ENCODE results near the gene CHP1. TPM values are rescaled to one million over a fixed set of nuclear protein-coding genes. Genes with fewer than 3 reads are reported as not detected.
"Not testable (repeated sequence)": the region's sequence is repeated elsewhere in the genome, so short reads cannot be mapped to it uniquely, and the experiment has no call there.

The CHP1 gene
- total RNA-seq (2014; rRNA removed; shearing (Covaris generic)) = 18.9 and 22.5 TPM in 2 replicates

DNA sequence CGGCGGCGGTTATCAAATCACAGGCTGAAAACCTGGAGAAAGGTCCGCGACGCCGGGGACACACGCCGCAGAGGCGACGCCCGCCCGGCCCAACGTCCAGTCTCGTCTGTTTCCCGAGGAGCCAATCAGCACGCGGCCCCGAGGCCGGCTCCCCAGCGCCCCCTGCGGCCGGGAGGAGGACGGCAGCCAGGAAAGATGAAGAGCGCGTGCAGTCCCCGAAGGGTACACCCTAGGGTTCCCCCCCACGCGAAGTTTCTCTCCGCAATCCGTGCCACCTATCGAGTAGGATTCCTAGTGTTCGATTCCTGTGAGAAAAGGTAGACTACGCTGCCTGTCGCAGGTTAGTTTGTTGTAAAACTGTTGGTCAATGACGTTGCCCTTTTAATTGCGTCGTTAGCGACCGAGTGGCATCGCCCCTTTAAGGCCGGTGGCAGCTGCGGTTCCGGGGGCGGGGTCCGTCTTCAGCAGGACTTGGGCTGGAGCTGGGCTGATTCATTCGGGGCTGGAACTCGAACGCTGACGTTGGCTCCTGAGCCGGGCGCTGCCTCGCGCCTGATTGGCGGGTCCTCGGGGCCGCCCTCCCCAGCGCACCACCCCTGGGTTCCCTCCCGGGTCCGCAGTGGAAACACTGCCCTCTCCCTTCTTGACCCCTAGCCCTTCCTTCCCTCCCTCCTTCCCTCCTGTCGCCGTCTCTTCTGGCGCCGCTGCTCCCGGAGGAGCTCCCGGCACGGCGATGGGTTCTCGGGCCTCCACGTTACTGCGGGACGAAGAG, at the start of gene CHP1, which contains the start of gene EXD1:
TSS of gene CHP1 (plus strand) at position 619 of the 772 bp plus-strand sequence. CDS start at position 734, 115 bp downstream.
TSS of gene EXD1 (minus strand) at position 108 of the 772 bp plus-strand sequence. CDS start 4,182 bp downstream, outside the sequence.
- DNase-seq (ENCODE audit: low read depth) = peak; percentile 99

- DNase-seq (ENCODE audit: low read depth) = no peak
These were observed 48.8 kb upstream of the CHP1 start for GRCh38 chr15:41182266-41182665.

- no peak for DNase-seq (ENCODE audit: low read depth)
These were observed 47.5 kb upstream of the CHP1 start for GRCh38 chr15:41183581-41183980.

GRCh38 chr15:41194444-41194843, 36.6 kb upstream of the CHP1 start:
- no peak for DNase-seq (ENCODE audit: low read depth)

DNA sequence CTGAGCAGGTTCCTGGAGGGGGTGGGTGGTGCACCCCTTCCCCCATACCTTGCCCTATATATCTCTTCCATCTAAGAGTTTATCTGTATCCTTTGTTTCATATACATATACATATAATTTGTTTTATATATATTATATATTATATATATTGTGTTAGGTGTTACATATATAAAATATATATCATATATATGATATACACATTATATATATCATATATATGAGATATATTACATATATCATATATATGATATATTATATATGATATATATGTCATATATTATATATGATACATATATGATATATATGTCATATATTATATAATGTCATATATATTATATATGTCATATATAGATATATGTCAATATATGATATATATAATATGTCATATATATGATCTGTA, 31.6 kb upstream of the CHP1 start:
- DNase-seq (ENCODE audit: low read depth) = no peak

DNA sequence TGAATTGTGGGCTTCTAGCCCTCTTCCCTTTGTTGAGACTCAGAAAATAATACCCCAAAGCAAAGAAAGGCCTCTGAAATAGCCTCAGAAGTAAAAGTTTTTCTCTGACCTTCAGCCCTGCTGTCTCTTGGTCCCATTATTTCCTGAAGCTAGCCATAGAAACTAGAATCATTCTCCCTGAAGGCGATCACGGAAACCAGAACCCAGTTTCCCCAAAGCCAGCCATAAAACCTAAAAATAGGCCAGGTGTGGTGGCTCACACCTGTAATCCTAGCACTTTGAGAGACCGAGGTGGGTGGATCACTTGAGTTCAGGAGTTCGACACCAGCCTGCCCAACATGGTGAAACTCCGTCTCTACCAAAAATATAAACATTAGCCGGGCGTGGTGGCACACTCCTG, 27.7 kb upstream of the CHP1 start:
- DNase-seq (ENCODE audit: low read depth) = no peak

GRCh38 chr15:41205315-41205714, 25.8 kb upstream of the CHP1 start:
- DNase-seq (ENCODE audit: low read depth) = peak; percentile 25

DNA sequence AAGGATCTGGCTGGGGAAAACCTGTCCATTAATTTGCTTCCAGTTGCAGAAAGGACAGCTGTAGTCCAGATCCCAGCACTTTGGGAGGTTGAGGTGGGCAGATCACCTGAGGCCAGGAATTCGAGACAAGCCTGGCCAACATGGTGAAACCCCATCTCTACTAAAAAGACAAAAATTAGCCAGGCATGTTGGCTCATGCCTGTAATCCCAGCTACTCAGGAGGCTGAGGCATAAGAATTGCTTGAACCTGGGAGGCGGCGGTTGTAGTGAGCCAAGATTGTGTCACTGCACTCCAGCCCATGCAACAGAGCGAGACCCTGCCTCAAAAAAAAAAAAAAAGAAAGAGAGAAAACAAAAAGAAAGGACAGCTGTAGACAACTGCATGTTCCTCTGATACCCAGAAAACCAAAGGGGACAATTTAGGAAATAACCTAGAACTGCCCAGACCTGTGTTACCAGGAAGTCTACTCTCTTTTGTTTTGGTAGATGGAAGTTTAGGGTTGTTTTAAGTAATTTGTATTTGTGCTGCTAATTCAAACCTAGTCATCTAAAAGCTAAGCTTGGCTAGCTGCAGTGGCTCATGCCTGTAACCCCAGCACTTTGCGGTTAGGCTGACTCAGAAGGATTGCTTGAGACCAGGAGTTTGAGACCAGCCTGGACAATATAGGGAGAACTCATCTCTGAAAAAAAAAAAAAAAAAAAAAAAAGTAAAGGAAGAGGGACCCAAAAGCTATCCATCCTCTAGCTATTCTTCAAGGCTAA, 23.2 kb upstream of the CHP1 start:
- peak; percentile 88 for DNase-seq (ENCODE audit: low read depth)

DNA sequence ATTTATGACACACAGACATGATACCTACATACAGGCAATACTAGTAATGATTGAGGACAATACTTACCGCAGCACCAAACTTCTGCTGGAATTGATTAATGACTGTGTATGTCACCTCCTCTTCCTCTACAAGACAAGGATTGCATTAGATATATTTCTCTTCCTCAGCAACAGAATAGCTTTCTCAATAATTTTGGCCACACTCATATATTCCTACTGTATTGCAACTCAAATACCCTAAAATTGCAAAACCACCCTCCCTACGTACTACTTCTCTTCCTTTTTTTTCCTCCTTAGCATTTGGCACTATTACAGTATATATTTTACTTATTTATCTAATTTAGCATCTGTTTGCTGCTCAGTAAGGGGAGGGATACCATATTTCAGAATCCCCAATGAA, 15.4 kb upstream of the CHP1 start:
- DNase-seq (ENCODE audit: low read depth) = no peak

DNA sequence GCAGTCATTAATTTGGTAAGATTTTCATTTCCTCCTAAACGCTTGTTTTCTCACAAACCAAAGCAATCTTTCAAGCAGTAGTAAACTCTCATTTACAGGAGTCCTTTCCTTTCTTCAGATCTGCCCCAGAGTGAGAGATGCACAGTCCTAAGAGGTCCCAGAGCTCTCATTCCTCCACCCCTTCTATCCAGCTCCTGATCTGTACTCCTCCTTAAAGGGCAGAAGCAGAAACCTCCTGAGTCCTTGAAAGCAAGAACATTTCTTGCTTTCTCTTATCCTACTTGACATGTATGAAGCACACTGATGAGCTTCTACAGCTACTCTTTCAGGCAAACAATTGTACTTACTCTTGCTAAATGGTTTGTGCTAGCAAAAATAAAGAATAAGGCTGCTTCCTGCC, 12.2 kb upstream of the CHP1 start:
- no peak for DNase-seq (ENCODE audit: low read depth)

DNA sequence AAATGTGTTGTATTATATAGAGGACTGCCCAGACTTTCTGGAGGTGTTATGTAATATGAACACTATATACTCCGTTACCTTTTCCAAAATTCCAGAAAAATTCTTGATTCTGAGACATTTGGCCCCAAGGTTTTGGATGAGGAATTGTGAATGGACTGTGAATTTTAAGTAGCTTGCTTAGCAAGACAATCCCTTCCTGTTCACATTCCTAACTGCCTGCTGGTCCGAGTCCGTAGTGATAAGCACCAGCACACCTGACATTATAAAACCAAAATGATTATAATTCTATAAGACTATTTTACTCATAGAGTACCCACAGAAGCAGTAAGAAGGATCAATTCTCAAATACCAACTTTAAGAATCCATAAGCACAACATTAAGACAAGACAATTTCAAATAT, 11.7 kb upstream of the CHP1 start:
- no peak for DNase-seq (ENCODE audit: low read depth)

GRCh38 chr15:41230345-41230649, 771 bp upstream of the CHP1 start:
- DNase-seq (ENCODE audit: low read depth) = no peak

DNA sequence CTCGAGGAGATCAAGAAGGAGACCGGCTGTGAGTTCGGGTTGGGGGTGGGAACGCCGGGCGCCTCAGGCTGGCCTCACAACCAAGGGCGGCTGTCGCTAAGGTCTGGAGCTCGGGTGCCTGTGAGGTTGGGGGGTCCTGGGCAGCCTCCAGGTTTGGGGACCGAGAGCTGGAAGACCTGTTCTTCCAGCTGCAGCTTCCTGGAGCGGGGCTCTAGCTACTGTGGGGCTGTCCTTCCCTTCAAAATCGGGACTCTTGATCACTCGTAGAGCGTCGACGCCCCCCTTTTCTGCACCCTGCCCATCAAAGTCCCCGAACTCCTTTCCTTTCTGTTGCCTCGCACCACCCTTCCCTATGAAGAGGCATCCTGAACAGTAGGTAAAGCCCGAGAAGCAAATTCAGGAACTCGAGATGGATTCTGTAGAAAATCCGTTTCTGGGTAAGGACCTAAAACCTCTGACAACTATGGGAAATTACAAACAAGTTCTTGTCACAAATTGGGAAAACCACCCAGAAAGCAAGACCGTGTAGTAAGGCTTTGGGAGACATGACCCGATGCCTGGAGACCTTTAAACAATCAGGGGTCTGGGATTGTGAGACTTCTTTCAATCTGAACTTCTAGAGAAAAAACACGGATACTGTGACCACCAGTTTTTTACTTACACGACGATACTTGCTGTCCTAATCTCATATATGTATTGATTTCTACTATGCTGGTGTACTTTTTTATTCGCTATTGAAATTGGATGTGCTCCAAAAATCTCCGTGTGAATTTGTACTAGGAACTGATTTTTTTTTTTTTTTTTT, 556 bp downstream of the CHP1 start:
- DNase-seq (ENCODE audit: low read depth) = no peak

DNA sequence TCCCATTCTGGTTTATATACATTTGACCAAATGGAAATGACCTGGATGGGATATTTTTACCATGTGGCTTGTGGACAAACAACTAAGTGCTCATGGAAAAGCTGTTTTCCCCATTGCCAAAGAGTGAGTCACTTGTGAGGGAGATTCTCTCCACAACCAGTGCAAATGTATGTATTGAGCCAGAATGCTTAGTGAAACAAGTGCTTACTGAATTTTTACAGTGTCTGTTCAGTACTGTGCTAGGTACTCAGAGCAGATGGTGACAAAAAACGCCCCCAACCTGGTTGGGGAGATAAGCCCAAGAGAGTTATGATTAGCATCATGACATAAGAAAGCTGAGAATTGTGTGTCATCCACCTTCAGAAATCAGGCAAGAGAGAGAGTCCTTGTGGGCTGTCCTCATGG, 2.3 kb downstream of the CHP1 start:
- DNase-seq (ENCODE audit: low read depth) = no peak

DNA sequence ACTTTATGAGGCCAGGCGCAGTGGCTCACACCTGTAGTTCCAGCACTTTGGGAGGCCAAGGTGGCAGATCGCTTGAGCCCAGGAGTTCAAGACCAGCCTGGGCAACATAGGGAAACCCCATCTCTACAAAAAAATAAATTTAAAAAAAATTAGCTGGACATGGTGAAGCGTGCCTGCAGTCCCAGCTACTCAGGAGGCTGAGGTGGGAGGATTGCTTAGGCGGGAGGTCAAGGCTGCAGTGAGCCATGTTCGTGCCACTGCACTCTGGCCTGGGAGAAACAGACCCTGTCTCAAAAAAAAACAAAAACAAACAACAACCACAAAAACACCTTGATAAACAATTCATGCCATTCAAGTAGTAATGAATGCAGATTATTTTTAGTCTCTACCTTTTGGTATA, 4.2 kb downstream of the CHP1 start:
- not testable (repeated sequence) for DNase-seq (ENCODE audit: low read depth)

DNA sequence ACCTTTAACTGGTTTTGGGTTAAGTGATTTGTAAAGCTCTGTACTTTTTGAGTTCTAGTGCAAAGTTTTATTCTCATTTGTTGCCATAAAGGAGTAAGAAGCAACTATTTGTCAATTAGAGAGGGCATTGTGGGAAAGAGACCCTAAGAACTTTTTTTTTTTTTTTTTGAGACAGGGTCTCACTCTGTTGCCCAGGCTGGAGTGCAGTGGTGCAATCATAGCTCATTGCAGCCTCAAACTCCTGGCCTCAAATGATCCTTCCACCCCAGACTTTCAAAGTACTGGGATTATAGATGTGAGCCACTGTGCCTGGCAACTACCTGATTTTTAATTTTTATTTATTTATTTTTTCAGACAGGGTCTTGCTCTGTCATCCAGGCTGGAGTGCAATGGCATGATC, 4.9 kb downstream of the CHP1 start:
- DNase-seq (ENCODE audit: low read depth) = no peak

GRCh38 chr15:41238100-41238499, 7.0 kb downstream of the CHP1 start:
- no peak for DNase-seq (ENCODE audit: low read depth)

DNA sequence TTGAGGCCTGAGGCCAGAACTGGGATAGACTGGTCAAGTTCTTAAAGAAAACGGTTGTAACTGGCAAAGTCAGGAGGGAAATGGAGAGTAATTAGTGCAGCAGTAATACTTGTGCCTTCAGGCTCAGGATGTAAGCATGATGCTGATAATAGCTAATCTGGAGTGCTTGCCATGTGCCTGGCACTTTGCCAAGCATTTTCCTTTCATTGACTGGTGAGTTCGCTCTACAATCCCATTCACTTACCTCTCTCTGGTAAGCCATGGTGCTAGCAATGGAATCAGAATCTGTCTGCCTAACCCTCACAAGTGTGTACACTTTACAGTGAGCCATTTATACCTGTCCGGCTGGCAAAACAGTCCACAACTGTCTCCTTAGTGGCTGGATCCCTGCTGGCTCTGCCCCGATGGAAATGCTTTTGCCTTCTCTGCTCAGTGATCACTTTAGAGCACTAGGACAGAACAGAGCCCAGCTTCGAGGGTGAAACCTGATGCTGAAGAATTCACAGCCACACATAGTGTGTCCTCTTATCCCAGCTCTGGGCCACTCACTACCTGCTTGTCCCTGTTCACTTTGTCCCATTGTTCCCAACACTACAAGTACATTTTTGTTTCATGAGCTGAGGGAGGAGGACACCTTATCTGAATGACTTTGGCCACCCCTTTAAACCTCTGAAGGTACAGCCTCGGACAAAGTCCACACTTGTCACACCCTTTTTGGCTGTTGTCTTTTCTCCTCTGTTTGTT, 10.3 kb downstream of the CHP1 start:
- peak; percentile 6 for DNase-seq (ENCODE audit: low read depth)

GRCh38 chr15:41250745-41251144, 19.7 kb downstream of the CHP1 start:
- not testable (repeated sequence) for DNase-seq (ENCODE audit: low read depth)

GRCh38 chr15:41251411-41251810, 20.3 kb downstream of the CHP1 start:
- DNase-seq (ENCODE audit: low read depth) = no peak

DNA sequence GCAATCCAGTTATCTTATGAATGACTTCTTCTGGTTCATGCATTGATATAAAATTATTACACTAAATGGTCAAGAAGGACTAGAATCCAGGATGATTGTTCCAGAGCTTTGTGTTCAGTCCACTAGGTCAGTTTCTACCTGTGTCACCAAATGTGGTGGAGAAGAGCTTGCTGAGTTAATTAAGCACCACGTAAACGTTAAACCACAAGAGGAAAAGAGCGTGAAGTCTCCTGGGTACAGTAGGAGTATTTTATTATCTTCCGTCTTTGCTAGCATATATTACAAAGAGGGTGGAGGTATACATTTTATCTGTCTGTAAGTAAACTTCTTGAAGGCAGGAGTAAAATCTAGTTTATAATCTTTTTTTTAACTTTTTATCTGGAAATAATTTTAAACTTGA, 23.5 kb downstream of the CHP1 start:
- DNase-seq (ENCODE audit: low read depth) = no peak

DNA sequence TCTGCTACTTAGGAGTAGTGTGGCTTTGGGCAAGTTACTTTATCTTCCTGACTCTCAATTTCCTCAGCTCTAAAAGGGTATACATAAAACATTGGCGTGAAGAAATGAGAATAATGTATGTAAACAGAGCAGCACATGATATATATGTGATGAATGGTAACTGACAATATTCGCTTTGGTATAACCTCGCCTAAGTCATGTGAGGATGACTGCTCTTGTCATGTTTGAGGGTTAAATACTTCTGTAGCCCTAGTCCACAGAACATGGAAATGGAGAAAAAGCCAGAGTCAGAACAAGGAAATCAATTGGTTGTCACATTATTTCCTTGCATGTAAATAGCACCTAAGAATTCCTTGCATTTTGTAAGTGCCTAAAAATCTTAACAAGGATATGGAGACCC, 25.0 kb downstream of the CHP1 start:
- DNase-seq (ENCODE audit: low read depth) = no peak
